NB4 (cell line): Measurements from ENCODE around the gene PDK2.

Experiments used
- POLR2A ChIP-seq: IDR thresholded peaks from 2 replicates; pipeline ENCODE4 v1.6.1; 2011; ENCODE audit warnings: mild to moderate bottlenecking; ENCODE audit not compliant: insufficient read length; ENCODE audit errors: extremely low read depth
- TF ChIP-seq, protein P1 (sequence below): IDR thresholded peaks from one replicate; pipeline ENCODE4 v1.5.1; 2012; ENCODE audit warnings: low read depth, low read length
- TF ChIP-seq, protein P2 (sequence below): IDR thresholded peaks from 2 replicates; pipeline ENCODE4 v1.6.1; 2011; ENCODE audit warnings: low read depth, low read length

GRCh38 chr17:50090071-50090470 lies 5.1 kb upstream of the PDK2 start:
- TF ChIP-seq POLR2A = no peak
- TF ChIP-seq, protein P1, sequence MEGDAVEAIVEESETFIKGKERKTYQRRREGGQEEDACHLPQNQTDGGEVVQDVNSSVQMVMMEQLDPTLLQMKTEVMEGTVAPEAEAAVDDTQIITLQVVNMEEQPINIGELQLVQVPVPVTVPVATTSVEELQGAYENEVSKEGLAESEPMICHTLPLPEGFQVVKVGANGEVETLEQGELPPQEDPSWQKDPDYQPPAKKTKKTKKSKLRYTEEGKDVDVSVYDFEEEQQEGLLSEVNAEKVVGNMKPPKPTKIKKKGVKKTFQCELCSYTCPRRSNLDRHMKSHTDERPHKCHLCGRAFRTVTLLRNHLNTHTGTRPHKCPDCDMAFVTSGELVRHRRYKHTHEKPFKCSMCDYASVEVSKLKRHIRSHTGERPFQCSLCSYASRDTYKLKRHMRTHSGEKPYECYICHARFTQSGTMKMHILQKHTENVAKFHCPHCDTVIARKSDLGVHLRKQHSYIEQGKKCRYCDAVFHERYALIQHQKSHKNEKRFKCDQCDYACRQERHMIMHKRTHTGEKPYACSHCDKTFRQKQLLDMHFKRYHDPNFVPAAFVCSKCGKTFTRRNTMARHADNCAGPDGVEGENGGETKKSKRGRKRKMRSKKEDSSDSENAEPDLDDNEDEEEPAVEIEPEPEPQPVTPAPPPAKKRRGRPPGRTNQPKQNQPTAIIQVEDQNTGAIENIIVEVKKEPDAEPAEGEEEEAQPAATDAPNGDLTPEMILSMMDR = no peak
- TF ChIP-seq, protein P2, sequence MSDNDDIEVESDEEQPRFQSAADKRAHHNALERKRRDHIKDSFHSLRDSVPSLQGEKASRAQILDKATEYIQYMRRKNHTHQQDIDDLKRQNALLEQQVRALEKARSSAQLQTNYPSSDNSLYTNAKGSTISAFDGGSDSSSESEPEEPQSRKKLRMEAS = no peak
